HG03342 (cell line): ENCODE results near the gene KRTAP10-10.
"Not testable (repeated sequence)": the region's sequence is repeated elsewhere in the genome, so short reads cannot be mapped to it uniquely, and the experiment has no call there.

Experiments used
- ATAC-seq: cut with Tn5 transposase; IDR thresholded peaks from one replicate; pipeline ENCODE4 v1.9.1; 2021; ENCODE audit warnings: mild to moderate bottlenecking, moderate library complexity; ENCODE audit not compliant: unreplicated experiment

Gene KRTAP10-10

DNA sequence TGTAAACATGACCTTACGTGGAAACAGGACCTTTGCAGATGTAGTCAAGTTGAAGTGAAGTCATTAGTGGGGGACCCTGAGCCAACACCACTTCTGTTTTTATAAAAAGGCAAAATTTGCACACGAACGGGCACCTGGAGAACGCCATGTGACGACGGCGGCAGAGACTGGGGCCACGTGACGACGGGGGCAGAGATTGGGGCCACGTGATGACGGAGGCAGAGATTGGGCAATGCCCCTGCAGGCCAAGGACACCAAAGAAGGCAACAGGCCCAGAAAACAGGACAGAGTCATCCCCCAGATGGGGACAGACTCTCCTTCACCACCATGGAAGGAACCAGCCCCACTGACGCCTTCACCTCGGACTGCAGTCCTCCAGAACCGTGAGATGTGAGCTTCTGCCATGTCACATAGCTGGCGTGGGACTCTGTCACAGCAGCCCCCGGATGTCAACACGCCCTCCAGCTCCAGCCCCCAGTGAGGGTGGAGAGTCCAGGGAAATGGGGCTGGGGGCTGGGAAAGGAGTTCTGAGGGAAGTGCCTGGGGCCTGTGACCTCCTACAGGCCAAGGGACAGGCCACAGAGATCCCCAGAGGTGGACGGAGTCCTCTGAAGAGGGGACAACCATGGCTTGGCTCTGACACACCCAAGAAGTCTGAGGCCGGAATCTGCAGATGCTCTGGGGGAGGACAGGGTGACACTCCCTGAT is 13.3 kb downstream of the KRTAP10-10 start:
- ATAC-seq, result no peak

DNA sequence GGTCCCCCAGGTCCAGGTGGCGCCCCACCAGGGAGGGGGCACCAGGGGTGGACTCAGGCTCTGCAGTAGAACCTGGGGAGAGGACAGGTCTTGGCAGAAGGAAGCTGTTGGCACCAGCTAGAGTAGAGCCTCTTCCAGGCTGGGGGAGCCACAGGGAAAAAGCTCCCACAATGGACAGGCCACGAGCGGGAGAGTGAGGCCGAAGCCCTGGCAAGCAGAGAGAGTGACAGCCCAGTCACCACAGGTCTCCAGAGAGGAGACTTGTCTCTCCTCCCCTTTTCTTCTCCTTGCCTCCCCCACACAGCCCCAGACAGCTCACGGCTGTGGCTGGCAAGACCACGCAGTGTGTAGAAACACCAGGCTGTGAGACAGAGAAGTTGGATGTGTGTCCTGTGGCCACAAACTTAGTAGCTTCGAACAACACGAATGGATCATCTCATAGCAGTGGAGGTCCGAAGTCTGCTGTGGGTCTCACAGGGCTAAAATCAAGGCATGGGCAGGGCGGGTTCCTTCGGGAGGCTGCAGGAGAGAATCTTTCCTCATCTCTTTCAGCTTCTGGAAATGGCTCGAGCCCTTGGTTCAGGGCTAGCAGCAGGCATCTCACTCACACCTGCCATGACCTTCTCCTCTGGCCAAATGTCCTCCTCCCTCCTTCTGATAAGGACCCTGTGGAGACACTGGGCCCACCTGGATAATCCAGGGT is 14.0 kb downstream of the KRTAP10-10 start:
- ATAC-seq, result no peak

DNA sequence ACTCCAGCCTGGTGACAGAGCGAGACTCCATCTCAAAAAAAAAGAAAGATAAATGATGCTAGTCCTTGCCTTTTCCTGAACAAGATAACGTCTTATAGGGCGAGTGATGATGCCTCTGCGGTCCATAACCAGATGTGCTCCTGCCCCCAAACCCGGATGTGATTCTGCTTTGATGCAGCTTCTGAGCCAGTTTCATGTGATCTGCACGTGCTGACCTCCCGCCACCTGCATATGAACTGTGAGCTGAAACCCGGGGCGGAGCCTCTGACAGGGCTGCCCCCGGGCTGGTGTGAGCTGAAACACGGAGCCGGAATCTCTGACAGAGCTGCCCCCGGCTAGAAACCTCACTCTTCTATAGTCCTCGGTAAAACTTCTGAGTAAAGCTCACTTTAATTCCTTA is 16.0 kb downstream of the KRTAP10-10 start:
- no peak for ATAC-seq

DNA sequence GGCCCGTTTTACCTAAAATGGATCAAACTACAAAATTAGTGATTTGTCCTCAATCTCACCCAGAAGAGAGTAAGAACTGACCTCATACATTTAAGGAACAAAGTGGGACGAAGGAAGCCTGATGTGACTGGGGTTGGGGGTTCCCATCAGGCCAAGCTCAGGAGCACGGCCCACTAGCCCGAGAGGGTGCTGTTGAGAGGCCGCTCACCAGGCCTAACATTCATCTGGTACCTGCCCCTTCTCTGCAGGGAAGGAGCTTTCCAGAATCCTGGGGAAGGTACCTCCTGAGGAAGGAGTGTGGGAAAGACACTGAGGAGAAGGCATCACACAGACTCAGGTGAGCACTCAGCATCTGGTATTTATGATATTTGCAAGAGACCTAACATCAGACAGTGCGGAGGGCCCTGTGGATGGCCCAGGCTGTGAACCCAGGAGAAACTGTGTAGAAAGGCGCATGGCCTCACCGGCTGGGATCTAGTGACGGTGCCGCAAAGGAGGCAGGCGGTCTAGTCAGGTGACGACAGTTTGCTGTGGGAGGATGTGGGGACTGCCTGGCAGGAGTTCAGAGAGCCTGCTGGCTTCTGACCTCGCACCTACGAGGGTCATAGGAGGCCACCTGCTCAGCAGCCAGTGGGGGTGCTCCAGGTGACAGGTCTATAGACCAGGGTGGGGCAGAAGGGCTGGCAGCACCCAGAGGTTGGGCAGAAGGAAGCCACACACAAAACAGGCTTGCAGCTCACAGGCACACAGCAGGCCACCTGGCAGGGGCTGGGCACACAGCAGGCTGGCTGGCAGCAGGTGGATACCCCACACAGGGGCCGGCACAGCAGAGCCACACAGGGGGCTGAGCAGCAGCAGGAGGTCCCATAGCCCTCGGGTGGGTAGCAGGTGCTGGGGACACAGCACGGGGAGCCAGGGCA is 16.8 kb downstream of the KRTAP10-10 start:
- ATAC-seq, result no peak

DNA sequence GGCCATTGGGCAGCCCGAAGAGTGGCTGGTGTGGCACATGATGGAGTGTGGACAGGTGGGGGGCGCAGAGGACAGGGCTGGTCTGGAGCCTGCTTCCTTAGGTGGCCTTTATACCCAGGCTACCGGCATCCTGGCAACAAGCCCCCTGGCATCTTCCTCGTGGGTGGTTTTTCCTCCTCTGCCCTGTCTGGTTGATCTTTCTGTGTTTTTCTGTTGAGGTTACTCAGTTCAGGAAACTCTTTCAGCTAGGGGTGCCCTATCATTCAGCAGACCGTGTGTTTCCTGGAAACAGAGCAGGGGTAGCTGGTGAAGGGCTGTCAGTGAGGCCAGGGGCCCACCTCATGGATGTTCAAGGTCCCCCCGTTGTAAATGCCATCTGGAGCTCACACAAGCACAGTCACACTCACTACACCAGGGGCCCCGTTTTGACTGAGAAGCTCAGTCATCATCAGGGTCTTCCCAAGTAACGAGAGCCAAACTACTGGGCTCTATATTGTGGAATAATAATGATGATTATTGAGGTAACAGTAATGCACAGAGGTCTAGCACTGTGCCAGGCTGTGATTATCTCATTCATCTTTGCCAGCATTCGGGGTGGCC is 17.5 kb downstream of the KRTAP10-10 start, which contains the start of gene KRTAP12-4:
KRTAP12-4 (minus strand) TSS at position 84 of the 600 bp plus-strand sequence; CDS start at position 39, 45 bp downstream.
- no peak for ATAC-seq

DNA sequence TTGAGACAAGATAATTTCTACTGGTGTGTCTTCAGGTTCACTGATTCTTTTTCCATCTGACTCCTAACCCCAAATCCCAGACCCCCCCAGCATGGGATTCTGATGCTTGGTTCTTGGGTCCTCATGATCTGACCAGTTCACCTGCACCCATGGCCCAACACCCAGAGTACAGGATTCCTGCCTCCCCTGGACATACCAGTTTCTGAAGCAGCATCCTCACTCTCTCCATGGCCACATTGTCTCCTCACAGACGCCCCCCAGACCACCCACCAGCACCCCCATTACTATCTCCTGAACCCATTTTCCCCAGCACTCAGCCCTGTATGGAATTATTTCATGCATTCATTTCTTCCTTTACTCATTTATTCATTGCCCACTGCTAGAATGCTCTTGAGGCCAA is 19.7 kb downstream of the KRTAP10-10 start:
- no peak for ATAC-seq

DNA sequence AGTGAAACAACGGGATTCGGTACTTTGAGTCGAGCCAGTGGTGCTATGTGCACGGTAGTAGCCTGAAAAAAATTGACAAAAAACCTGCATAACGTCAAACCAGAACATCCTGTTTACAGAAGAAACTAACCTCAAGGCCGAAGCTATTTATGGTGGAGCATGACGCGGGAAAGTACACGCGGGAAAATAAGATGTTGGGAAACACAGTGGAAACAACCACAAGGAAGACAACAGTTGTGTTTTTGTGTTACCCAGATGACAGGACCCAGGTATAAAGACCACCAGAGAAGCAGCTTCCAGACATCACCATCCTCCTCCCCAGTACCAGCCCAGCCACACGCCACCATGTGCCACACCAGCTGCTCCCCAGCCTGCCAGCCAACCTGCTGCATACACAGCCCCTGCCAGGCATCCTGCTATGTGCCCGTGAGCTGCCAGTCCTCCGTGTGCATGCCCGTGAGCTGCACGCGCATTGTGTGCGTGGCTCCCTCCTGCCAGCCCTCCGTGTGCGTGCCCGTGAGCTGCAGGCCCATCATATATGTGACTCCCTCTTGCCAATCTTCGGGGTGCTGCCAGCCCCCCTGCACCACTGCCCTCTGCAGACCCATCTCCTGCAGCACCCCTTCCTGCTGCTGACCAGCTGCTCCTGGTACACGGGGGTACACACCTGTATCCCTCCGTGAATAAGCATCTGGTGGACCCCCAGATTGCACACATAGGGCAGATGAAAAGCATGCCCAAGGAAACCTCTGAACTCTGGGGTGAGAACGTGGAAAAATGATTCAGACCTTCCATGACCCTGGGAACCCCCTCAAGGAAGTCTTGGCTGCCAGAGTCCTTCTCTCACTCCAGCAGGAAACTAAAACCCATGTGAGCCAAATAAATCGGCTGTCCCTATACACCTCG is 20.7 kb downstream of the KRTAP10-10 start, which contains the start of gene KRTAP12-3:
KRTAP12-3 (plus strand) TSS at position 298 of the 906 bp plus-strand sequence; CDS start at position 346, 48 bp downstream.
- ATAC-seq, result no peak

DNA sequence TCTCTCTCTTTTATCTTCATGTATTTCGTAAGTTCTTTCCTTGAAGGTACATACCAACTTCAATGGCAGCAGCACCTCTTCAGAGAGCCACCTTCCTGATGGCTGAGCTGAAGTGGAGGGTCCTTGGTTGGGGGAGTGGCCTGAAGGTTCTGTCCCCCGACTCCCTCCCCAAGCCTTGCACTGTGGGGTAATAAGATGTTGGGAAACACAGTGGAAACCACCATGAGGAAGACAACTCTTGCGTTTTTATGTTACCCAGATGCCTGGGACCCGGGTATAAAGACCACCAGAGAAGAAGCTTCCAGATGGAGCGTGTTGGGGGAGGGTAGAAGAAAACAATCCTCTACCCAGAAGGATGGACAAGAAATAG is 21.4 kb downstream of the KRTAP10-10 start:
- no peak for ATAC-seq

DNA sequence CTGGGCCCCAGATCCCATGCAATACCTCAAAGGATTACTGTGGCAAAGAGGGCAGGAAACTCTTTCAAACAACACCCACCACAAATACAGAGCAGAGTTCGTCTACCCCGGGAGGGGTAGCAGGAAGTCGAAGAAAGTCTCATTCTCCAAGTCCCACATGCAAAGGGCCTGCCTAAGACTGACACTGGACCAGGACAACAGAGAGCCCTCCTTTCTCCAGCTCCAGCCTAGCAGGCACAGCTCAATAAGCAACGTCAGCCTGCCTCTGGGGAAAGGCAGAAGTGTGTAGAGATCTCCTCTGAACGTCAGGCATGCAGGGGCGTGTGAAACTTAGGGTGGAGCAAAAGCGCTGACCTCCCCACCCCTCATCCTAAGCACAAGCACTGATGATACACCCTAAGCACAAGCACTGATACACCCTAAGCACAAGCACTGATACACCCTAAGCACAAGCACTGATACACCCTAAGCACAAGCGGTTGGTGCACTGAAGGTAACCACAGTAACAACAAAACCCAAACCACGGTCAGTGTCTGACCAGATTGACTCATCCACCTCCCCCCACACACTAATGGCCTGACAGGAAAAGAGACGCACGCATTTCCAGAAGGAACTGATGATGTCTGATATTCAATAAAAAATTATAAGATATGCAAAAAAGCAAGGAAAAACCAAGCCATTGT is 21.9 kb downstream of the KRTAP10-10 start:
- ATAC-seq, result no peak

DNA sequence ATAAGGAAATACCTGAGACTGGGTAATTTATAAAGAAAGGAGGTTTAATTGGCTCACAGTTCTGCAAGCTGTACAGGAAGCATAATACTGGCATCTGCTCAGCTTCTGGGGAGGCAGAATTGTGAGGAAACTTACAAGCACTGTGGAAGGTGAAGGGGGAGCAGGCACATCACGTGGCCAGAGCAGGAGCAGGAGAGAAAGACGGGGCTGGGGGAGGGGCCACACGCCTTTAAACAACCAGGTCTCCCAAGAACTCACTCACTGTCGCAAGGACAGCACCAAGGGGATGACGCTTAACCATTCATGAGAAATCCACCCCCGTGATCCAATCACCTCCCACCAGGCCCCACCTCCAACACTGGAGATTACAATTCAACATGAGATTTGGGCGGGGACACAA is 24.4 kb downstream of the KRTAP10-10 start:
- not testable (repeated sequence) for ATAC-seq

DNA sequence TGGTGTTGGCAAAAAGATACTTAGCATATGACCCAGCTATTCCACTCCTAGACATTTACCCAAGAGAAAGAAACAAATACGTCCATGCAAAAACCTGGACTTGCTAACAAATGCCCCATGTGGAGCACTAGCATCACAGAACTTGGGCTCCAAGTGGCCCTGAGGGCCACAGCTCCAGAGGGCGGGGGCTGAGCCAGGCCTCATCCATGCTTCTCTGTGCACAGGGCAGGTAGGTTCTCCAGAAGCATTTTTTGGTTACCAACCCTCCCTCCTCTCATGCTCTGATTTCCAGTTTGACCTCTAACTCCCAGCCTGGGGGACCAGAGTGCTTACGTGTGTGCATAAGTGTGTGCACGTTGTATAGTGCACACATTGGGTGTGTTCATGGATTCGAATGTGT is 27.5 kb downstream of the KRTAP10-10 start:
- ATAC-seq, result no peak

DNA sequence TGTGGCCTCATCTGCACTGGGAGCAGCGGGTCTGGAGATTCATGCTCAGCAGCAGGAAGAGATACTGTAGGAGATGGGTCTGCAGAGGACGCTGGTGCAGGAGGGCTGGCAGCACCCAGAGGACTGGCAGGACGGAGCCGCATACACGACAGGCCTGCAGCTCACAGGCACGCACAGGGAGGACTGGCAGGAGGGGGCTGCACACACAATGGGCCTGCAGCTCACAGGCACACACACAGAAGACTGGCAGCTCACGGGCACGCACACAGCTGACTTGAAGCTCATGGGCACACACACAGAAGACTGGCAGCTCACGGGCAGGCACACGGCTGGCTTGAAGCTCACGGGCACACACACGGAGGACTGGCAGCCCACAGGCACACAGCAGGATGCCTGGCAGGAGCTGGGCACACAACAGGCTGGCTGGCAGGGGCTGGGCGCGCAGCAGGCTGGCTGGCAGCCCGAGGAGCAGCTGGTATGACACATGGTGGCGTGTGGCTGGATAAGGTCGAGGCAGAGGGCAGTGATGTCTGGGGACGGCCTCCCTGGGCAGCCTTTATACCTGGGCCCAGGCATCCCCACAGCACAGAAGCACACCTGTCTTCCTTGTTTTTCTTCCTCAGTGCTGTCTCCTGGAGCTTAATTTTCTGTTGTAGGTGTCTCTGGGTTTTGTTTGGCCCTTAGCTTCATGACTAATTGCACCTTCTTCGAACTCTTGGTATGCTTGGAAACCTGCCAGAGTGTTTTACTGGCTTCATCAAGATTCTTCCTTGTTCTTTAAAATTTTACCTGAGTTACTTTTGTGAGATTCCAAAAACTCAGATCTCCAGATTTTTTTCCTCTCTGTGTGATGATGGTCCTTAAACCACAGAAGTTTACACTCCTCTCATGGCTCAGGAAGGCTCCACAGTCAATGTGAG is 29.5 kb downstream of the KRTAP10-10 start, which contains the start of gene KRTAP12-2:
KRTAP12-2 (minus strand) TSS at position 527 of the 920 bp plus-strand sequence; CDS start at position 486, 41 bp downstream.
- ATAC-seq, result no peak

DNA sequence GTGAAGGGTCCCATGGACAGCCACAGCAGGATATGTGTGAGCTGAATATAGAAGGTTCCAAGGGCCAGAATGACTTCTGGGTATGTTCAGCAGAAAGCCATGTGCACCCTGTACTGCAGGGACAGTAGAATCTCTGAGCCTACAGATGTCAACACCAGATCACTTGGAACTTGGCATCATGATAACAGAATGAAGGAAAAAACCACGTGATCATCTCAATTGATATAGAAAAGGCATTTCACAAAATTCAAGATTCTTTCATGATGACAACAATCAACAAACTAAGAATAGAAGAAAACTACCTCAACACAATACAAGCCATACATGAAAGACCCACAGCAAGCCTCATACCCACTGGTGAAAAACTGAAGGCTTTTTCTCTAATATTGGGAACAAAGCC is 30.5 kb downstream of the KRTAP10-10 start:
- no peak for ATAC-seq

DNA sequence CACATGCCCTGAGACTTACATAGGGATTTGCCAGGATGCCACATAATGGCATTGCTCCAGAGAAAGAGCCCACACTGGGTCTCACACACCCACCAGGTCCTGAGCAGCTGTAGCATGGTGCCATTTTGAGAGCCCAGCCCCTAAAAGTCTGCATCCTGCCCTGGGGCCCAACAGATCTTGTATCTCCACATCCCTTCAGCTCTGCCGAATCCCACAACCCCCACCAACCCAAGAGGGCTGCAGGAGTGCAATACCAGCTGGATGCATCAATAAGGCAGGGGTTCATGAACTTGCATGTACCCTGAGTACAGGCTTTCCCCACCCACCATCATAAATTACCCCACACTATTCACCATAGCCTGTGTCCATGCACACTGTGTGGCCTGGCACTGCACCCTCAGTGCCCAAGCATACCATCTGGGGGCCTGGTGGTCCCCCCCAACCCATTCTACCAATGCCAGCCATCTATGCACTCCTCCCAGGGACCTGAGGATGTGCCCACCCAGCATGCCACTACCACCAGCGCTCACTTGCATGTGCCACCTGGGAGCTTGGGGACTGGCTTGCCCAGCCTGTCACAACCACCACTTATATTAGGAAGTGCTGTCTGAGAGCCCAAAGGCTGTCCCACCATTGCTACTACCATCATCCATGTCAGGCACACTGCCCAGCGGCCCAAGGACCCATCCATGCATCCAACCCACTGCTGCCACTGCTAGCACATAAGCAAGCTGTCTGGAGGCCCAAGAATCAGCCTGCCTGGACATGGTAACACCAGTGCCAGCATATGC is 33.7 kb downstream of the KRTAP10-10 start:
- no peak for ATAC-seq

DNA sequence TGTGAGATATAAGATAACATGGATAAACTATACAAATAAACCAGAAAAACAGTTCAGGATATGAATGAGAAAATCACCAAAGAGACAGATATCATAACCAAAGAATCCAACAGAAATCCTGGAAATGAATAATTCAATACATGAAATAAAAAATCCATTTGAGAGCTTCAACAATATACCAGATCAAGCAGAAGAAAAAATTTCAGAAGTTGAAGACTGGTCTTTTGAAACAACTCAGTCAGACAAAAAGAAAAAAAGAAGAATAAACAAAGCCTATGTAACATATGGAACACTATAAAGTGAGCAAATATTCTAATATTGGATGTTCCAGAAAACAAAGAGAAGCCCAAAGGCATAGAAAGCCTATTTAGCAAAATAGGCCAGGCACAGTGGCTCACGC is 34.8 kb downstream of the KRTAP10-10 start:
- no peak for ATAC-seq

DNA sequence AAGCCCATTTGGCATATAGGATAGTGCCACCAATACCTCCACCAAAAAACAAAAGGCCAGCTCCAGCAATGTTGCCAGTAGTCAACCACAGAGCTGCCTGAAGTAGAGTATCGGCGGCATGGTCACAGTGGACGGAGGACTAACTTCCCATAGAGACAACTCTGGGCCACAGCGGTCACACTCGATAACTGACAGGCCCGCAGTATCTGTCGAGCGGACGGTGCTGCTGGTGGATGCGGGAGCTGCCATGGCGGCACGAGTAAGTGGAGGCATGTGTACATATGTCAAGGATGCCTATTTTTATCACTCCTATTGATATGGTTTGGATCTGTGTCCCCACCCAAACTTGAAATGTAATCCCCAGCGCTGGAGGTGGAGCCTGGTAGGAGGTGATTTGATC is 40.7 kb downstream of the KRTAP10-10 start:
- ATAC-seq, result no peak

DNA sequence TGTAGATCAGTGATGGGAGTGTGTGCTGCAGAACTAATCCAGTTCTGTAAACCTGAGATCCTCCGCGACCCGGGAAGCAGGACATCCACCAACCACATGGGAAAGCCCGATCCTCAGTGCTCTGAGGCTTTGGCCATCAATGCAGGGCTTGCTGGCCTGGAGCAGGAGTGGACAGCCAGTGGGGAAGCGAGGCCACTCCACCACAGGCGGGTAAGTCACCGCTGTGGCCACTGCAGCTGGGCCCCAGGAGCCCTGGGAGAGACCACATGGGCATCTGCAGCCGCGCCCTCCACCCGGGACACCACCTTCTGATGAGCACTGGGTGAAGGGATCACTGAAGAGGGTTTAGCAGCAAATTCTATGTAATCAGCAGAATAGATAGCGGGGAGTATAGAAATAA is 44.0 kb downstream of the KRTAP10-10 start:
- ATAC-seq, result no peak
